ENCODE data around the gene GMDS. TPM values are rescaled to one million over a fixed set of nuclear protein-coding genes. Genes with fewer than 3 reads are reported as not detected.

The GMDS gene
- total and polyA plus RNA-seq, 2 of the 4 experiments (the other 2 are of a cell fraction) = 7.3 to 21.9 TPM

DNA sequence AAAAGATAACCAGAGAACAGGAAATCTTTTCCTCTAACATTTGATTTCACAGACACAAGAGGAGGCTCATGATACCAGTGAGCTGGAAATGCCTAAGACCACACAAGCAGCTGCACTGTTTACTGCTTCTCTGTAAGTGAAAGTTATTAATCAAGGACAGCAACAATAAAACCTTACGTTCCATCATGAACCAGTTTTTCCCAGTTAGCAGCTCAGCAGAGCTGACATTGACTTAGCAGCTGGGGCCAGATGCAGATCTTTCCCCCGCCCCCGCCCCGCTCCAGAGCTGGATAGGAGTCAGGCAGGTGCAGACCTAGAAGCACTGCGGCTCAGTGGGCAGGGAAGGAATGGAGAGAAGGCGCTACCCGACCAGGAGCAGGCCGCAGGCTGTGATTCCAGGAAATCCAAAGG, 275.2 kb downstream of the GMDS start:
- peak; percentile 40; the same call in 1 of the 2 replicates for ATAC-seq (ENCODE audit: low read depth)

More for the DNA sequence above, 275.2 kb downstream of the GMDS start:
- Histone ChIP-seq H2AK5ac (ENCODE audit: low read depth, low read length) (no peak overlapping the region), H3K4me3 (ENCODE audit: insufficient read depth, low read depth, low read length) (no peak overlapping the region), H3K14ac (replicated peaks; ENCODE audit: low read depth, low read length) (no peak overlapping the region; the same call in 1 of the 2 replicates), H3K9ac (ENCODE audit: low read depth, low read length) (no peak overlapping the region), H3K9me3 (ENCODE audit: control insufficient read depth, insufficient read depth, low read length) (no peaks in the 10 kb centered on the region), H3K56ac (ENCODE audit: extremely low read depth, insufficient read depth, low read length) (no peak overlapping the region), H3K23ac (ENCODE audit: low read depth, low read length) (no peak overlapping the region), H4K20me1 (ENCODE audit: insufficient read depth, low read length) (no peaks in the 10 kb centered on the region), H2AK9ac (replicated peaks; ENCODE audit: low read depth, low read length, poor library complexity) (no peak overlapping the region), H3K9me1 (ENCODE audit: insufficient read depth, low read length) (no peaks in the 10 kb centered on the region; the same call in 1 of the 2 replicates), H3K27ac (ENCODE audit: insufficient read depth, low read length) (no peak overlapping the region), H4K5ac (ENCODE audit: low read depth, low read length) (no peak overlapping the region), H3K18ac (ENCODE audit: low read depth, low read length) (no peak overlapping the region), H2BK20ac (ENCODE audit: low read depth, low read length) (no peak overlapping the region), H2AFZ (replicated peaks; ENCODE audit: low read length, poor library complexity) (peak overlapping the region; percentile 28), H3K36me3 (ENCODE audit: control insufficient read depth, insufficient read depth, low read length) (no peaks in the 10 kb centered on the region), H4K91ac (ENCODE audit: insufficient read depth, low read depth, low read length) (no peak overlapping the region), H3K4ac (ENCODE audit: low read depth, low read length) (no peak overlapping the region), H3K79me1 (ENCODE audit: low read depth in 1 of 2, low read length in 2 of 2) (no peaks in the 10 kb centered on the region), H2BK5ac (ENCODE audit: low read depth, low read length, poor library complexity, severe bottlenecking) (no peak overlapping the region), H4K8ac (ENCODE audit: low read depth in 2 of 2, low read length in 2 of 2) (no peak overlapping the region), H3K4me2 (ENCODE audit: low read depth, low read length) (no peak overlapping the region; the same call in 1 of the 2 replicates), H3K4me1 (ENCODE audit: control insufficient read depth, insufficient read depth, low read length) (peaks cover 5% of the 10 kb centered on the region; the same call in 1 of the 2 replicates), H2BK120ac (ENCODE audit: low read depth, low read length) (no peak overlapping the region), H3K27me3 (ENCODE audit: control insufficient read depth, insufficient read depth, low read length) (no peaks in the 10 kb centered on the region), H2BK15ac (ENCODE audit: low read depth, low read length) (no peak overlapping the region)
- intact Hi-C loops (cut with micrococcal nuclease) = loop anchor here (10.0 kb wide), 1 partner anchor 475 kb away; no protein-coding TSS in a partner anchor
- 20% methylated on average over 1 of the region's 8 CpGs; no CpG with 5 or more reads in 1 of the 2 experiments for WGBS, 2 experiments (ENCODE audit: extremely low coverage in 2 of 2, insufficient read length in 1 of 2)
- no peak for TF ChIP-seq RFX5 (IDR thresholded peaks at IDR 0.05; ENCODE audit: low read depth, low read length)
- no peak for TF ChIP-seq CEBPB (IDR thresholded peaks at IDR 0.05; ENCODE audit: low read depth, low read length)
- TF ChIP-seq MXI1 (IDR thresholded peaks at IDR 0.05; ENCODE audit: borderline replicate concordance, low read depth, low read length) = no peak
- TF ChIP-seq, protein P1, sequence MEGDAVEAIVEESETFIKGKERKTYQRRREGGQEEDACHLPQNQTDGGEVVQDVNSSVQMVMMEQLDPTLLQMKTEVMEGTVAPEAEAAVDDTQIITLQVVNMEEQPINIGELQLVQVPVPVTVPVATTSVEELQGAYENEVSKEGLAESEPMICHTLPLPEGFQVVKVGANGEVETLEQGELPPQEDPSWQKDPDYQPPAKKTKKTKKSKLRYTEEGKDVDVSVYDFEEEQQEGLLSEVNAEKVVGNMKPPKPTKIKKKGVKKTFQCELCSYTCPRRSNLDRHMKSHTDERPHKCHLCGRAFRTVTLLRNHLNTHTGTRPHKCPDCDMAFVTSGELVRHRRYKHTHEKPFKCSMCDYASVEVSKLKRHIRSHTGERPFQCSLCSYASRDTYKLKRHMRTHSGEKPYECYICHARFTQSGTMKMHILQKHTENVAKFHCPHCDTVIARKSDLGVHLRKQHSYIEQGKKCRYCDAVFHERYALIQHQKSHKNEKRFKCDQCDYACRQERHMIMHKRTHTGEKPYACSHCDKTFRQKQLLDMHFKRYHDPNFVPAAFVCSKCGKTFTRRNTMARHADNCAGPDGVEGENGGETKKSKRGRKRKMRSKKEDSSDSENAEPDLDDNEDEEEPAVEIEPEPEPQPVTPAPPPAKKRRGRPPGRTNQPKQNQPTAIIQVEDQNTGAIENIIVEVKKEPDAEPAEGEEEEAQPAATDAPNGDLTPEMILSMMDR (conservative IDR thresholded peaks at IDR 0.05; ENCODE audit: low read depth, low read length) = no peak
- no peak for TF ChIP-seq RAD21 (IDR thresholded peaks at IDR 0.05; ENCODE audit: low read length)
- TF ChIP-seq MAFK (IDR thresholded peaks at IDR 0.05; ENCODE audit: low read depth, low read length) = no peak
- TF ChIP-seq SMC3 (IDR thresholded peaks at IDR 0.05; ENCODE audit: low read depth, low read length) = no peak
- TF ChIP-seq BHLHE40 (IDR thresholded peaks at IDR 0.05; ENCODE audit: low read depth, low read length) = no peak
- no peak for TF ChIP-seq NFE2L2 (IDR thresholded peaks at IDR 0.05; ENCODE audit: low read depth, low read length)
- TF ChIP-seq, protein P2, sequence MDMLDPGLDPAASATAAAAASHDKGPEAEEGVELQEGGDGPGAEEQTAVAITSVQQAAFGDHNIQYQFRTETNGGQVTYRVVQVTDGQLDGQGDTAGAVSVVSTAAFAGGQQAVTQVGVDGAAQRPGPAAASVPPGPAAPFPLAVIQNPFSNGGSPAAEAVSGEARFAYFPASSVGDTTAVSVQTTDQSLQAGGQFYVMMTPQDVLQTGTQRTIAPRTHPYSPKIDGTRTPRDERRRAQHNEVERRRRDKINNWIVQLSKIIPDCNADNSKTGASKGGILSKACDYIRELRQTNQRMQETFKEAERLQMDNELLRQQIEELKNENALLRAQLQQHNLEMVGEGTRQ (IDR thresholded peaks at IDR 0.05; ENCODE audit: low read depth, low read length) = no peak
- peak; percentile 44 for DNase-seq
- dilution Hi-C loops (cut with HindIII; ENCODE audit: low sequenced_read_pairs, unreplicated experiment) = no loop called here
- no TSS peak for BruUV-seq (replicated peaks)
- ChIA-PET POLR2A (ENCODE audit: unreplicated experiment) (no interaction called here), CTCF (interaction anchor here (1.1 kb wide), 1 partner anchor 11 kb away, joined by 3 read pairs; no protein-coding TSS in a partner anchor)
- in situ Hi-C loops (cut with MboI; ENCODE audit: low sequenced_read_pairs) = no loop called here
